GM19351 (cell line): ENCODE measurements around the gene PRXL2A.
"Not testable (repeated sequence)": the region's sequence is repeated elsewhere in the genome, so short reads cannot be mapped to it uniquely, and the experiment has no call there.

Source experiments
- ATAC-seq: cut with Tn5 transposase; IDR thresholded peaks from one replicate; pipeline ENCODE4 v1.9.1; 2021; ENCODE audit warnings: mild to moderate bottlenecking, moderate library complexity; ENCODE audit not compliant: unreplicated experiment

PRXL2A gene

DNA sequence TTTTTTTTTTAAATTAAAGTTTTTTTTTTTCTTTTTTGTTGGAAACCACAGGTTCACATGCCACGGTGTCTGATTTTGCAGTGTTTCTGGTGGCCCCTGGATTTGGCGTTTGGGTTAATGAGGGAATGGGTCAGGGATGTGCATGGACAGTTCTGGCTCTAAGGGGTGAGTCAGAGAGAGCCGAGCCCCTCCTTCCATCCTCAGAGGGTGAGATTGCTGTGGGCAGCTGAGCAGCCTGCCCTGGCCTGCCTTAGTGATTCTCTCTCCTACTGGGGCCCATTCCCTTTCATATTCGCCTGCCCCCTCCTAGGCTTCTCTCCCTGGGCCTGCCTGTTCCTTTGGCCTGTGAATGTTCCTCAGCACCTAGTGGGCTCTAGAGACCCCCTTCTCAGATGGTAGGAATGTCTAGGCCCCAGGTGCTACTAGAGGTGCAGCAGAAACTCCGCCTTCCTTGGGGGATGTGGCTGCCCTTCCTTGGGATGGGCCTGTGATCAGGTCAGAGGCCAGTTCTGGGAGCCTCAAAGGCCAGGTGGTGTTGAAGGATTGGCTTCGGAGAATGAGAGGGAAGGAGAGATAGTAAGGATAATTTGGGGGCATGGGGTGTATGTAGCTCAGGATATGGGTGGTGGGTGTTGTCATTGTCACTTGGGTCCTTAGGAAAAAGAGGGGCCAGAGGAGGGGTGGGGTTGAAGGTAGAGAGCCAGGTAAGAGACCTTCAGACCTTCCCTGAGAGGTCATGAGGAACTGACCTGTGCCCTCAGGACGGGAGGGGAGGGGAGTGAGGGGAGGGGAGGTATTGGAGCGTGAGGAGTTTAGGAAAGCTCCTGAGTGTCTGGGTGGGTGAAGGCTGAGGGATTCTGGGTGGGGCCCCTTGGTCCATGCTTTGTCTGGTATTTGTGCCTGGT is 65.6 kb downstream of the PRXL2A start:
- no peak for ATAC-seq

DNA sequence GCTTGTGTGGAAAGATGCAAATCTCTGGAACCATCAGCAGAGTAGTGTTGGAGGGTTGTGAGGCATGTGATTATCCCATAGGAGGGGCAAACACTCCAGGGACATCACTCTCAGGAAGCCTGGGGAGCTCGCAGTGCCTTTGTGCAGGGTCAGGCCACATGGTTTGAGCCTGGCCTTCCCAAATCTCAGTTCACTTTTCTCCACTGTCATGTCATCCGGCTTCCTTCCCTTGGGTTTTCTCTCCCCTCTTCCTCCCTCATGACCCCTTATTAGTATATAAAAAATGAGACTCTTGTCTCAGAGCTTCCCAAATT is 66.2 kb downstream of the PRXL2A start:
- ATAC-seq, result no peak

DNA sequence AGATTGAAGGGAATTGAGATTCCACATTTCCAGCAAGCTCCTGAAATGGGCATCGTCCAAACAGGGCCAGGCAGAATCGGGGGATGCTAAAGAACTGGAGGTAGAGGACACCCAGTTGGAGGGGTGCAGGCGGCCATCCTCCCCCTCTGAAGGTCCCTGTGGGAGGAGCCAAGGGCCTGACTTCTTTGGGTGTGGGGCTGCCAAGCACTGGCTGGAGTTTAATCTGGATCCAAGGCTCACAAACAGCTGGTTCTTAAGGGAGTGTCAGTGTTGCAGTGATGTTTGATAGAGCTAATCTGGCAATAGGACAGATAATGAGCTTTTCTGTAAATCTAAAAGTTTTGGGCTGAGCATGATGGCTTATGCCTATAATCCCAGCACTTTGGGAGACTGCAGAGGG is 66.6 kb downstream of the PRXL2A start:
- no peak for ATAC-seq

DNA sequence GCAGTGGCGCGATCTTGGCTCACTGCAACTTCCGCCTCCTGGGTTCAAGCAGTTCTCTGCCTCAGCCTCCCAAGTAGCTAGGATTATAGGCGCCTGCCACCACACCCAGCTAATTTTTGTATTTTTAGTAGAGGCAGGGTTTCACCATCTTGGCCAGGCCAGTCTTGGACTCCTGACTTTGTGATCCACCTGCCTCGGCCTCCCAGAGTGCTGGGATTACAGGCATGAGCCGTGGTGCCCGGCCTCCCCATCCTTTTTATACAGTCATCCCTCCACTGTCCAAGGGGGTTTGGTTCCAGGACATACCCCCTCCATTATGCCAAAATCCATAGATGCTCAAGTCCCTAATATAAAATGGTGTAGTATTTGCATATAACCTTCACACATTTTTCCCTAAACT is 67.3 kb downstream of the PRXL2A start:
- not testable (repeated sequence) for ATAC-seq

DNA sequence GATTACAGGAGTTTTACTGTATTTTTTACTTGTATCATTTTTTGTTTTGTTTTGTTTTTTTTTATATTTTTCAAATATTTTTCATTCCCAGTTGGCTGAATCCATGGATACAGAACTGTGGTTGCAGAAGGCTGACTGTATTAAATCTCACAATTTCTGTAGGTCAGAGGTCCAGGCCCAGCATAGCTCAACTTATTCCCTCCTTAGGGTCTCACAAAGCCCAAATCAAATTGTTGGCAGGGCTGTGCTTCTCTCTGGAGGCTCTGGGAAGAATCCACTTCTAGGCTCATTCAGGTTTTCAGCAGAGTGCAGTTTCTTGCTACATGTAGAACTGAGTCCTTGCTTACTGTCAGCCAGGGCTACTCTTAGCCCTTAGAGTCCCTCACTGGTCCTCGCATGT is 68.3 kb downstream of the PRXL2A start:
- ATAC-seq, result no peak

DNA sequence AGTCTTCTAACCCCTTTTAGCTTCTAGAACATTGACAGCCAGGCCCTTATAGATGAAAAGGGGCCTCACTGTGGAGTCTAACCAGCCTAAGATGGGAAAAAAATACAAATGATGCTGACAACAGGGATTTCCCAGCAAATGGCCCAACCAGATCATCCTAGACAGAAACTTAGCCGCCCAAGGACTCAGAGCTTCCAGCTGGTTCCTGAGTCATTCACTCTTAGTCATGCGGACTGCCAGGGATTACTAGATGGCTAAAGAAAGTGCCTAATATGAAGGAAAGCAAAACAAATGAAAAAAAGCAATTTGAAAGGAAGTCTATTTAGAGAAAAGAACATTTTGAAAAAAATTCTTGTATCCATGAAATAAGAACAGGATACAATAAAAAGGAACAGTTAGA is 69.5 kb downstream of the PRXL2A start:
- ATAC-seq, result no peak

DNA sequence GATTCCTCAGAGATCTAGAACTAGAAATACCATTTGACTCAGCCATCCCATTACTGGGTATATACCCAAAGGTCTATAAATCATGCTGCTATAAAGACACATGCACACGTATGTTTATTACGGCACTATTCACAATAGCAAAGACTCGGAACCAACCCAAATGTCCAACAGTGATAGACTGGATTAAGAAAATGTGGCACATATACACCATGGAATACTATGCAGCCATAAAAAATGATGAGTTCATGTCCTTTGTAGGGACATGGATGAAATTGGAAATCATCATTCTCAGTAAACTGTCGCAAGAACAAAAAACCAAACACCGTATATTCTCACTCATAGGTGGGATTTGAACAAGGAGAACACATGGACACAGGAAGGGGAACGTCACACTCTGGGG is 72.0 kb downstream of the PRXL2A start:
- not testable (repeated sequence) for ATAC-seq

DNA sequence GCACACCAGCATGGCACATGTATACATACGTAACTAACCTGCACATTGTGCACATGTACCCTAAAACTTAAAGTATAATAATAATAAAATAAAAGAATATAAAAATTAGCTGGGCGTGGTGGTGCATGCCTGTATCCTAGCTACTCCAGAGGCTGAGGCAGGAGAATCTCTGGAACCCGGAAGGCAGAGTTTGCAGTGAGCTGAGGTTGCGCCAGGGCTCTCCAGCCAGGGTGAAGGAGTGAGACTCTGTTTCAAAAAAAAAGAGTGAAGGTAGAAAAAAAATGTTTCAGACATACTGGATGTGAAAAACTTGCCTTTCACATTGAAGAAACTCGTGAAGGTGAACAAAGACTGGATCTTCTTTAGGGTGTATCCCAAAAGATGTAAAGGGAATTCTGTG is 72.5 kb downstream of the PRXL2A start:
- ATAC-seq, result no peak

DNA sequence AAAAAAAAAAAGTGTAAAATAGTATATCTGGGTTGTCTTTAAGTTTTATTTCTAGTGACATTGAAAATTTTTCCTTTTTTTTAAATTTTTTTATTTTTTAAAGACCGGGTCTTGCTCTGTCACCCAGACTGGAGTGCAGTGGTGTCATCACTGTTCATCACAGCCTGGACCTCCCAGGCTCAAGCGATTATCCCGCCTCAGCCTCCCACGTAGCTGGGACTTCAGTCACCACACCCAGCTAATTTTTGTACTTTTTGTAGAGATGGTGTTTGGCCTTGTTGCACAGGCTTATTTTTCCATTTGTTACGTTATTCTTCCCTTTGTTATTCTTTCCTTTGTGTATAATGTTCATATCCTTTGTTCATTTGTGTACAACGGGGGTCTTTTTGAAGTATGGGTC is 75.9 kb downstream of the PRXL2A start:
- ATAC-seq, result no peak

DNA sequence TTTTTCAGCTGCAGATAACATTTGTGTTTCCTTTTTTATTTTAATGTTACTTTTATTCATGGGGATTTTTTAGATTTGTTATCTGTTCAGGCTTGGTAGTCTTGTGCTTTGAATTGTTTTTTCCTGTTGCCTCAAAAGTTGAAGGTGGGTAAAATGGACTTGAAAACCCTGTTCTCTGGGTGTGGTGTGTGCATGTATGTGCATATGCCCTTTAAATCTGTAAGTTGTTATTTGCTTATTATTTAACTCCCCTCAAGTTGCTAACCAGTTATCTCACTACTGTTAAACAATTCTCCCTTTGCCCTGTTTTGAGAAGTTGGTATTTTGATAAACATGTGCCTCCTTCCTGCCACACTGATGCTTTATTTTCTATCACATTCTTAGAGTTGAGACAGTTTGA is 76.3 kb downstream of the PRXL2A start:
- no peak for ATAC-seq

DNA sequence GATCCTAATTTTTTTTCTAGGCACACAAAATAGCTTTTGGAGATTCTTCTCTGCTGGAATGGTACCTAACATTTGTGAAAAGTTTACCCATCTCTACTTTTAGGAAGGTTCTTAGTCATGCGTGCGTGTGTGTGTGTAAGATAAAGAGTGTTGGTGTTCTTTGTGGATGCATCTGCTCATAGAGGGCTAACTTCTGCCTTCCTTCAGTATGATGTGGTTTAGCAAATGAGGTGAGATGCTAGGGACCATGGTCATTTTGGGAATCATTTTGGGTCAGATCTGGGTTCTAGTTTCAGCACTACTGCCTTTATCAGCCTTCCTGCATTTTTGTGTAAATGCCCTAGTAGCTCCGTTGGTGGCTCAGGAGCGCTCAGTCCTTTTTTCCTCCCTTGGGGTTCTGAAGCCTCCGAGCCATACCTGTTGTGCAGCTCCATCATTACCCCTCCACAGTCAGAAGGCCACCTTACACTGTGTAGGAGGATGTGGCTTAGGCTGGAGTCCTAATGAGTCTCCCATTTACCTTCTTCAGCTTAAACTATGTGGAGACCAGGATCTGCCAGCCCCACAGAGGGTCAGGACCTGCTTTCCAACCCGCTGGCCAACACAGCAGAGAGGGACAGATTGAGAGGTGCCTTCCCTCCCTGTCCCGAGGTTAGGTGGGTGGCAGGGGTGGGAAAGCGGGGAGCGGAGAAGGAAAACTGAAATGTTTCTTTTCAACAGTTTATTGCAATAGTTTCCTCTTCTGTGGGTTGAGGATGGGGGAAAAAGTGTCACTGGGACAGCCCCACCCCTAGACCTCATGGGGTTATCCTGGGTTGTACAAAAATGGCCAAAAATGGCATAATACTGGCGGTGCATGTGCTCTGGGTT is 77.0 kb downstream of the PRXL2A start:
- no peak for ATAC-seq

DNA sequence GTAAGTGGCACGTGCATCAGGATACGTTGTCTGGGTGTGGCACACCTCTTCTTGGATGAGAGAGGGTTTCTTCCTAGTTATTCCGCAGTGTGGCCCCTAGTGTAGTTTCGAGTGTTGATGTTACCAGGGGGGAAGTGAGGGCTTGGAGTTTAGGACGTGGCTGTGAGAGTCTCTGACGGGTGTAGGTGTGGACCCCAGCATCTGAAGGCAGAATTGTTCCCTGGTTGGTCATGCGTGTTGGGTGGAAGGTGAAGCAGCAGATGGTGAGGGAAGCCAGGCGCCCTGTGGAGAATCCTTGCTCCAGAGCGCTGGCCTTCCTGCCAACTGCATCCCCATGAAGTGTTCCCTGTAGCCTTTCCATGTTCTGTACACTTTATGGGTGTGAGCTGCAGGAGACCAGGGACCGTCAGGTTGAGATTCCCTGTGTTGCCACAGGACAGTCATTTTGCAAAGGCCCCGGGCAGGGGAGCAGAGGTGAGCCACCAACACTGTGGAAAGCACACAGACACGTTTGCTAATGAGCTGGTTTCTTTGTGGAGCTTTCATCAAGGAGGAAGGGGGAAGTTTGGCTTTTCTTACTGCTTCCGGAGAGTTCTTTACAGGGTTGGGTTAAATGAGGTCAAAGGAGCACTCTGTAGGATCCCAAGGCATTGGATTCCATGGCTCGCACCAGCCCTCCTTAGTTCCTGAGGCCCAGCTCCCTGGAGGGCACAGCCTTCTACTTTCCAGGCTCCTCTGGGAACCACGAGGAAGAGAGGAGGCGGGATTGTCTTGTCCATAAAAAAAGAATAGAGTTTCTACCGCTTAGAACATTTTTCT is 77.8 kb downstream of the PRXL2A start:
- ATAC-seq, result no peak
